ENCODE results near the gene SH3RF3. TPM values are rescaled to one million over a fixed set of nuclear protein-coding genes. Genes with fewer than 3 reads are reported as not detected.
A peak's percentile ranks its signal among the peaks of the same experiment; 100 is the strongest.

SH3RF3 gene
- total RNA-seq, 1 donor from 2014 or later: 7.4 TPM

- H3K27me3 ChIP-seq: no peaks in the 10 kb centered on the region
- no peaks in the 10 kb centered on the region for H3K9me3 ChIP-seq
- ATAC-seq: no peak
- H3K4me3 ChIP-seq: no peak overlapping the region
- no peak for TF ChIP-seq CTCF (IDR thresholded peaks at IDR 0.05)
- H3K27ac ChIP-seq: no peak overlapping the region
- peaks cover 12% of the 10 kb centered on the region for H3K4me1 ChIP-seq
- no peak for DNase-seq
- H3K36me3 ChIP-seq: no peaks in the 10 kb centered on the region
- intact Hi-C loops (cut with DNase I): no loop called here
These were observed 79.9 kb downstream of the SH3RF3 start for GRCh38 chr2:109208951-109209335.

- no peak for TF ChIP-seq CTCF (IDR thresholded peaks at IDR 0.05)
- H3K4me1 ChIP-seq: peaks cover 17% of the 10 kb centered on the region
- H3K4me3 ChIP-seq: no peak overlapping the region
- intact Hi-C loops (cut with DNase I): no loop called here
- ATAC-seq (no peak), DNase-seq (no peak)
- H3K27ac ChIP-seq: no peak overlapping the region
- H3K9me3 ChIP-seq: no peaks in the 10 kb centered on the region
- H3K36me3 ChIP-seq: no peaks in the 10 kb centered on the region
- H3K27me3 ChIP-seq: no peaks in the 10 kb centered on the region
These were observed 80.4 kb downstream of the SH3RF3 start for GRCh38 chr2:109209412-109209811.

- TF ChIP-seq CTCF (IDR thresholded peaks at IDR 0.05): no peak
- H3K27ac ChIP-seq: no peak overlapping the region
These were observed 80.9 kb downstream of the SH3RF3 start for GRCh38 chr2:109209941-109210340.

GRCh38 chr2:109210431-109211200 is 81.6 kb downstream of the SH3RF3 start:
- Histone ChIP-seq H3K36me3 (no peaks in the 10 kb centered on the region), H3K4me3 (no peak overlapping the region), H3K9me3 (no peaks in the 10 kb centered on the region), H3K27me3 (no peaks in the 10 kb centered on the region), H3K27ac (no peak overlapping the region), H3K4me1 (peaks cover 24% of the 10 kb centered on the region)
- no peak for ATAC-seq
- peak; percentile 48 for DNase-seq
- intact Hi-C loops (cut with DNase I): no loop called here
- TF ChIP-seq CTCF (IDR thresholded peaks at IDR 0.05): no peak

More at GRCh38 chr2:109209941-109210340, 80.9 kb downstream of the SH3RF3 start:
- ATAC-seq (no peak), DNase-seq (no peak)
- no peaks in the 10 kb centered on the region for H3K36me3 ChIP-seq
- H3K9me3 ChIP-seq: no peaks in the 10 kb centered on the region
- no peak overlapping the region for H3K4me3 ChIP-seq
- no peaks in the 10 kb centered on the region for H3K27me3 ChIP-seq
- peaks cover 22% of the 10 kb centered on the region for H3K4me1 ChIP-seq
- intact Hi-C loops (cut with DNase I): no loop called here

- H3K27ac ChIP-seq: no peak overlapping the region
- H3K36me3 ChIP-seq: no peaks in the 10 kb centered on the region
- H3K4me1 ChIP-seq: peaks cover 24% of the 10 kb centered on the region
- intact Hi-C loops (cut with DNase I): no loop called here
- no peaks in the 10 kb centered on the region for H3K9me3 ChIP-seq
- ATAC-seq: no peak
- TF ChIP-seq CTCF (IDR thresholded peaks at IDR 0.05): no peak
- H3K4me3 ChIP-seq: no peak overlapping the region
- peak; percentile 34 for DNase-seq
- no peaks in the 10 kb centered on the region for H3K27me3 ChIP-seq
These were observed 82.3 kb downstream of the SH3RF3 start for GRCh38 chr2:109211315-109211714.
